SK-N-SH treated with all-trans-retinoic acid at 6 μM for 48 hours (cell line): Measurements from ENCODE around the gene FAT4.

Source experiments
- ATAC-seq: fragments of 200-7000 bp; cut with Tn5 transposase; 3 replicates; pipeline ENCODE4 v1.9.1; 2020; ENCODE audit warnings: mild to moderate bottlenecking, moderate library complexity
- TCF4 ChIP-seq: fragments of 250-450 bp; sonication (Bioruptor Pico); IDR thresholded peaks from 2 replicates; pipeline ENCODE4 v1.8.0; 2021; ENCODE audit warnings: mild to moderate bottlenecking, moderate library complexity, borderline replicate concordance
- ZFP30 ChIP-seq: fragments of 450-650 bp; formaldehyde crosslinking; IDR thresholded peaks from 2 replicates; pipeline ENCODE4 v1.5.0; 2022; ENCODE audit warnings: mild to moderate bottlenecking, moderate library complexity
- ZNF565 ChIP-seq: fragments of 450-650 bp; formaldehyde crosslinking; conservative IDR thresholded peaks from 2 replicates; pipeline ENCODE4 v1.5.0; 2020; ENCODE audit warnings: low read depth, mild to moderate bottlenecking, moderate library complexity
- TF ChIP-seq, protein P1 (sequence below): fragments of 250-450 bp; sonication (Bioruptor Pico); IDR thresholded peaks from 2 replicates; pipeline ENCODE4 v1.5.1; 2020; ENCODE audit warnings: low read depth, mild to moderate bottlenecking, moderate library complexity

Gene FAT4

DNA sequence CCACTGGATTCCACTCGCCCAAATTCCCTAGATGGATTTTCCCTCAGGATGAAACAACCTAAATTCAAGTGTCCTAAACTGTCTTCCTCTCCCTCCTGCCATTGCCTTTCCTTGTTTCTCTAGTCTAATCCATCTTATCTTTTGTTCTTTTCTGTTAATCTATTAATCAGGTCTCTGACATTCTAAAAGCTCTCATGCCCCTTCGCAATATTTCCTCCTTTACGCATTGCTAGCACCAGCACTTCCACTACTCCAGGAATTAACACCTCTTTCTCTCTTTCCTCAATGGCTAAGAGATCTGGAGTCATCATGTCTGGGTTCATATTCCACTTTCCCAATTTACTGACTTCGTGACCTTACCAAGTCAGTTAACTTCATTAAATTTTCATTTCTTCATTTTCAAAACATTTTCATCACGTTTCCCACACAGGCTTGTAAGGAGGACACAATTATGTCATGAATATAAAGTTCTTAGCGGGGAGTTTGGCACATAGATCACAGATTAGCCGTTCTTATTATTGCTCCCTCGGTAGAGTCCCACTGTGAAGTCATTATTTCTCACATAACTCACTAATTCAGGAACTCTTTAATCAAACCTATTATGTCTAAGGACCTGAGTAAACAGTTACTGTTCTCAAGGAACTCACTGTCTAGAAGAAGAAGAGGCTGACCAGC is 45.3 kb downstream of the FAT4 start (continued):
- TF ChIP-seq, protein P1, sequence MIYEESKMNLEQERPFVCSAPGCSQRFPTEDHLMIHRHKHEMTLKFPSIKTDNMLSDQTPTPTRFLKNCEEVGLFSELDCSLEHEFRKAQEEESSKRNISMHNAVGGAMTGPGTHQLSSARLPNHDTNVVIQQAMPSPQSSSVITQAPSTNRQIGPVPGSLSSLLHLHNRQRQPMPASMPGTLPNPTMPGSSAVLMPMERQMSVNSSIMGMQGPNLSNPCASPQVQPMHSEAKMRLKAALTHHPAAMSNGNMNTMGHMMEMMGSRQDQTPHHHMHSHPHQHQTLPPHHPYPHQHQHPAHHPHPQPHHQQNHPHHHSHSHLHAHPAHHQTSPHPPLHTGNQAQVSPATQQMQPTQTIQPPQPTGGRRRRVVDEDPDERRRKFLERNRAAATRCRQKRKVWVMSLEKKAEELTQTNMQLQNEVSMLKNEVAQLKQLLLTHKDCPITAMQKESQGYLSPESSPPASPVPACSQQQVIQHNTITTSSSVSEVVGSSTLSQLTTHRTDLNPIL (CRISPR knock-in tag), result no peak
- TF ChIP-seq TCF4 (CRISPR knock-in tag) (no peak), ZNF565 (CRISPR knock-in tag) (no peak)

DNA sequence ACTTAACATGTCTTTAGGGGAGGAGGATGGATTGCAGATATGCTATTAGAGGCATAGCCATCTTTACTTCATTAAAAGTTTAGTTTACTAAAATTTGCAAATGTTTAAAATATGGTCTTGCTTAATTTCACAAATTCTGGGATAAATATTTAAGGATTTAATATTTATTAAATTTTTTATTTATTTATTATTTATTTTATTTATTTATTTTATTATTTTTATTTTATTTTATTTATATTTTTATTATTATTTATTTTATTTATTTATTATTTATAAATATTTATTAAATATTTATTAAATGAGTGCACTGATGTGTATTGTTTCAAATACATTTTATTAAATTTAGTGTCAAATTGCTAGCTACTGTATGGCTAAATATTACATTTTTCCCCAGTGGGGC is 46.0 kb downstream of the FAT4 start:
- ATAC-seq, result no peak
- TF ChIP-seq ZFP30, result no peak
